Measurements from ENCODE around the gene PNPLA1.

DNA sequence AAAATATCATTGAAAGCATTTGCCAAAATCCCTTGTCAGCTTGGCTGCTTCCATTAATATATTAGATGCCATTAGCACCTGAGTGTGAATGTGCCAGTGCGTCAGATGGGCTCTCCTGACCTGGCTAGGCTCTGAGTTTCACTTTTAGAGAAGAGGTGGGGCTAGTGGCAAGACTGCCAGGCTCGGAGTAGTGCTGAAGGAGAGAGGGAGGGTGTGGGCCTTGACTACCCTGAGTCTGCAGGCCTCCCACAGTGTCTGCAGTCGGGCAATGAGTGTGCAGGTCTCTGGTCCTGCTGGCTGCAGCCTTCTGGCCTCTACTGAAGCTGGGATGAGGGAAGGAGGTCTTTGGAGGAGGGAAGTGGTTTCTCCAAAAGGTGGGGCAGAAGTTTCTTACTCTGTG, 34.6 kb upstream of the PNPLA1 start:
- TF ChIP-seq ZBTB21 (CRISPR knock-in tag; IDR thresholded peaks at IDR 0.05; ENCODE audit: borderline replicate concordance) (no peak), ESRRA (CRISPR knock-in tag; IDR thresholded peaks at IDR 0.05; ENCODE audit: borderline replicate concordance) (no peak), ZNF121 (CRISPR knock-in tag; IDR thresholded peaks at IDR 0.05) (no peak), CREM (CRISPR knock-in tag; IDR thresholded peaks at IDR 0.05) (no peak), ZNF138 (CRISPR knock-in tag; conservative IDR thresholded peaks at IDR 0.05) (no peak), SP1 (CRISPR knock-in tag; conservative IDR thresholded peaks at IDR 0.05) (no peak), ATF1 (CRISPR knock-in tag; IDR thresholded peaks at IDR 0.05) (no peak)
- TF ChIP-seq, protein P1, sequence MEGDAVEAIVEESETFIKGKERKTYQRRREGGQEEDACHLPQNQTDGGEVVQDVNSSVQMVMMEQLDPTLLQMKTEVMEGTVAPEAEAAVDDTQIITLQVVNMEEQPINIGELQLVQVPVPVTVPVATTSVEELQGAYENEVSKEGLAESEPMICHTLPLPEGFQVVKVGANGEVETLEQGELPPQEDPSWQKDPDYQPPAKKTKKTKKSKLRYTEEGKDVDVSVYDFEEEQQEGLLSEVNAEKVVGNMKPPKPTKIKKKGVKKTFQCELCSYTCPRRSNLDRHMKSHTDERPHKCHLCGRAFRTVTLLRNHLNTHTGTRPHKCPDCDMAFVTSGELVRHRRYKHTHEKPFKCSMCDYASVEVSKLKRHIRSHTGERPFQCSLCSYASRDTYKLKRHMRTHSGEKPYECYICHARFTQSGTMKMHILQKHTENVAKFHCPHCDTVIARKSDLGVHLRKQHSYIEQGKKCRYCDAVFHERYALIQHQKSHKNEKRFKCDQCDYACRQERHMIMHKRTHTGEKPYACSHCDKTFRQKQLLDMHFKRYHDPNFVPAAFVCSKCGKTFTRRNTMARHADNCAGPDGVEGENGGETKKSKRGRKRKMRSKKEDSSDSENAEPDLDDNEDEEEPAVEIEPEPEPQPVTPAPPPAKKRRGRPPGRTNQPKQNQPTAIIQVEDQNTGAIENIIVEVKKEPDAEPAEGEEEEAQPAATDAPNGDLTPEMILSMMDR (IDR thresholded peaks at IDR 0.05) = no peak
- TF ChIP-seq, protein P2, sequence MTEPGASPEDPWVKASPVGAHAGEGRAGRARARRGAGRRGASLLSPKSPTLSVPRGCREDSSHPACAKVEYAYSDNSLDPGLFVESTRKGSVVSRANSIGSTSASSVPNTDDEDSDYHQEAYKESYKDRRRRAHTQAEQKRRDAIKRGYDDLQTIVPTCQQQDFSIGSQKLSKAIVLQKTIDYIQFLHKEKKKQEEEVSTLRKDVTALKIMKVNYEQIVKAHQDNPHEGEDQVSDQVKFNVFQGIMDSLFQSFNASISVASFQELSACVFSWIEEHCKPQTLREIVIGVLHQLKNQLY (CRISPR knock-in tag; IDR thresholded peaks at IDR 0.05) = no peak
- TF ChIP-seq, protein P3, sequence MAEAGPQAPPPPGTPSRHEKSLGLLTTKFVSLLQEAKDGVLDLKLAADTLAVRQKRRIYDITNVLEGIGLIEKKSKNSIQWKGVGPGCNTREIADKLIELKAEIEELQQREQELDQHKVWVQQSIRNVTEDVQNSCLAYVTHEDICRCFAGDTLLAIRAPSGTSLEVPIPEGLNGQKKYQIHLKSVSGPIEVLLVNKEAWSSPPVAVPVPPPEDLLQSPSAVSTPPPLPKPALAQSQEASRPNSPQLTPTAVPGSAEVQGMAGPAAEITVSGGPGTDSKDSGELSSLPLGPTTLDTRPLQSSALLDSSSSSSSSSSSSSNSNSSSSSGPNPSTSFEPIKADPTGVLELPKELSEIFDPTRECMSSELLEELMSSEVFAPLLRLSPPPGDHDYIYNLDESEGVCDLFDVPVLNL (CRISPR knock-in tag; IDR thresholded peaks at IDR 0.05; ENCODE audit: borderline replicate concordance, low read depth) = no peak
- TF ChIP-seq, protein P4, sequence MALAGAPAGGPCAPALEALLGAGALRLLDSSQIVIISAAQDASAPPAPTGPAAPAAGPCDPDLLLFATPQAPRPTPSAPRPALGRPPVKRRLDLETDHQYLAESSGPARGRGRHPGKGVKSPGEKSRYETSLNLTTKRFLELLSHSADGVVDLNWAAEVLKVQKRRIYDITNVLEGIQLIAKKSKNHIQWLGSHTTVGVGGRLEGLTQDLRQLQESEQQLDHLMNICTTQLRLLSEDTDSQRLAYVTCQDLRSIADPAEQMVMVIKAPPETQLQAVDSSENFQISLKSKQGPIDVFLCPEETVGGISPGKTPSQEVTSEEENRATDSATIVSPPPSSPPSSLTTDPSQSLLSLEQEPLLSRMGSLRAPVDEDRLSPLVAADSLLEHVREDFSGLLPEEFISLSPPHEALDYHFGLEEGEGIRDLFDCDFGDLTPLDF (CRISPR knock-in tag; IDR thresholded peaks at IDR 0.05) = no peak
- TF ChIP-seq, protein P5, sequence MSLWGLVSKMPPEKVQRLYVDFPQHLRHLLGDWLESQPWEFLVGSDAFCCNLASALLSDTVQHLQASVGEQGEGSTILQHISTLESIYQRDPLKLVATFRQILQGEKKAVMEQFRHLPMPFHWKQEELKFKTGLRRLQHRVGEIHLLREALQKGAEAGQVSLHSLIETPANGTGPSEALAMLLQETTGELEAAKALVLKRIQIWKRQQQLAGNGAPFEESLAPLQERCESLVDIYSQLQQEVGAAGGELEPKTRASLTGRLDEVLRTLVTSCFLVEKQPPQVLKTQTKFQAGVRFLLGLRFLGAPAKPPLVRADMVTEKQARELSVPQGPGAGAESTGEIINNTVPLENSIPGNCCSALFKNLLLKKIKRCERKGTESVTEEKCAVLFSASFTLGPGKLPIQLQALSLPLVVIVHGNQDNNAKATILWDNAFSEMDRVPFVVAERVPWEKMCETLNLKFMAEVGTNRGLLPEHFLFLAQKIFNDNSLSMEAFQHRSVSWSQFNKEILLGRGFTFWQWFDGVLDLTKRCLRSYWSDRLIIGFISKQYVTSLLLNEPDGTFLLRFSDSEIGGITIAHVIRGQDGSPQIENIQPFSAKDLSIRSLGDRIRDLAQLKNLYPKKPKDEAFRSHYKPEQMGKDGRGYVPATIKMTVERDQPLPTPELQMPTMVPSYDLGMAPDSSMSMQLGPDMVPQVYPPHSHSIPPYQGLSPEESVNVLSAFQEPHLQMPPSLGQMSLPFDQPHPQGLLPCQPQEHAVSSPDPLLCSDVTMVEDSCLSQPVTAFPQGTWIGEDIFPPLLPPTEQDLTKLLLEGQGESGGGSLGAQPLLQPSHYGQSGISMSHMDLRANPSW (CRISPR knock-in tag; conservative IDR thresholded peaks at IDR 0.05; ENCODE audit: low read depth) = no peak

All from WTC11 (cell line).